Measurements from ENCODE around the gene TPP1. TPM values are rescaled to one million over a fixed set of nuclear protein-coding genes. Genes with fewer than 3 reads are reported as not detected.

The TPP1 gene
- polyA plus RNA-seq, 4 donors: 25.4 to 429 (median 34.7) TPM

GRCh38 chr11:6615882-6616585 lies 3.2 kb downstream of the TPP1 start:
- peaks cover 2 to 33% (median 3%) of the 10 kb centered on the region in 3 donors for H3K4me1 ChIP-seq (ENCODE audit: control insufficient read depth in 3 of 3, insufficient read depth in 2 of 3, low read depth in 1 of 3, low read length in 2 of 3)
- H3K36me3 ChIP-seq (ENCODE audit: control insufficient read depth in 3 of 3, insufficient read depth in 2 of 3, low read depth in 1 of 3, low read length in 3 of 3): peaks cover 0 to 41% (median 0%) of the 10 kb centered on the region in 3 donors
- H3K27me3 ChIP-seq (ENCODE audit: control insufficient read depth in 3 of 3, insufficient read depth in 3 of 3, low read length in 3 of 3): no peaks in the 10 kb centered on the region
- FAIRE-seq (no peak), DNase-seq (no peak)
- WGBS, 3 donors: 93 to 95% (median 95%) methylated on average over 9 of the region's 9 CpGs
- H3K9me3 ChIP-seq (ENCODE audit: control insufficient read depth in 2 of 2, insufficient read depth in 1 of 2, low read depth in 1 of 2, low read length in 1 of 2): no peaks in the 10 kb centered on the region
- no peak overlapping the region for H3K4me3 ChIP-seq (ENCODE audit: low read depth in 1 of 3, low read length in 3 of 3)
- H3K27ac ChIP-seq (ENCODE audit: low read depth in 1 of 3, low read length in 2 of 3): no peak overlapping the region

GRCh38 chr11:6615046-6615445 lies 4.2 kb downstream of the TPP1 start:
- no peaks in the 10 kb centered on the region for H3K27me3 ChIP-seq (ENCODE audit: control insufficient read depth in 3 of 3, insufficient read depth in 3 of 3, low read length in 3 of 3)
- H3K36me3 ChIP-seq (ENCODE audit: control insufficient read depth in 3 of 3, insufficient read depth in 2 of 3, low read depth in 1 of 3, low read length in 3 of 3): peaks cover 0 to 51% (median 3%) of the 10 kb centered on the region in 3 donors
- no peaks in the 10 kb centered on the region for H3K9me3 ChIP-seq (ENCODE audit: control insufficient read depth in 2 of 2, insufficient read depth in 1 of 2, low read depth in 1 of 2, low read length in 1 of 2)
- H3K4me1 ChIP-seq (ENCODE audit: control insufficient read depth in 3 of 3, insufficient read depth in 2 of 3, low read depth in 1 of 3, low read length in 2 of 3): peaks cover 2 to 38% (median 3%) of the 10 kb centered on the region in 3 donors
- H3K27ac ChIP-seq (ENCODE audit: low read depth in 1 of 3, low read length in 2 of 3): no peak overlapping the region
- H3K4me3 ChIP-seq (ENCODE audit: low read depth in 1 of 3, low read length in 3 of 3): no peak overlapping the region
- no peak for DNase-seq
- 95 to 98% (median 95%) methylated on average over 5 of the region's 5 CpGs for WGBS, 3 donors
- no peak for FAIRE-seq

- no peaks in the 10 kb centered on the region for H3K9me3 ChIP-seq (ENCODE audit: control insufficient read depth in 2 of 2, insufficient read depth in 1 of 2, low read depth in 1 of 2, low read length in 1 of 2)
- no peak overlapping the region for H3K27ac ChIP-seq (ENCODE audit: low read depth in 1 of 3, low read length in 2 of 3)
- peaks cover 5 to 57% (median 6%) of the 10 kb centered on the region in 3 donors for H3K36me3 ChIP-seq (ENCODE audit: control insufficient read depth in 3 of 3, insufficient read depth in 2 of 3, low read depth in 1 of 3, low read length in 3 of 3)
- H3K4me3 ChIP-seq (ENCODE audit: low read depth in 1 of 3, low read length in 3 of 3): no peak overlapping the region
- DNase-seq (no peak), FAIRE-seq (no peak)
- 82 to 87% (median 86%) methylated on average over 2 of the region's 2 CpGs for WGBS, 3 donors
- peaks cover 2 to 35% (median 3%) of the 10 kb centered on the region in 3 donors for H3K4me1 ChIP-seq (ENCODE audit: control insufficient read depth in 3 of 3, insufficient read depth in 2 of 3, low read depth in 1 of 3, low read length in 2 of 3)
- no peaks in the 10 kb centered on the region for H3K27me3 ChIP-seq (ENCODE audit: control insufficient read depth in 3 of 3, insufficient read depth in 3 of 3, low read length in 3 of 3)
These were observed 4.8 kb downstream of the TPP1 start for GRCh38 chr11:6614446-6614845.

- no peaks in the 10 kb centered on the region for H3K9me3 ChIP-seq (ENCODE audit: control insufficient read depth in 2 of 2, insufficient read depth in 1 of 2, low read depth in 1 of 2, low read length in 1 of 2)
- H3K4me3 ChIP-seq (ENCODE audit: low read depth in 1 of 3, low read length in 3 of 3): no peak overlapping the region
- H3K27me3 ChIP-seq (ENCODE audit: control insufficient read depth in 3 of 3, insufficient read depth in 3 of 3, low read length in 3 of 3): no peaks in the 10 kb centered on the region
- H3K36me3 ChIP-seq (ENCODE audit: control insufficient read depth in 3 of 3, insufficient read depth in 2 of 3, low read depth in 1 of 3, low read length in 3 of 3): peaks cover 8 to 66% (median 12%) of the 10 kb centered on the region in 3 donors
- no peak for FAIRE-seq
- no peak for DNase-seq
- peaks cover 2 to 32% (median 3%) of the 10 kb centered on the region in 3 donors for H3K4me1 ChIP-seq (ENCODE audit: control insufficient read depth in 3 of 3, insufficient read depth in 2 of 3, low read depth in 1 of 3, low read length in 2 of 3)
- WGBS, 3 donors: 95 to 96% (median 95%) methylated on average over 3 of the region's 3 CpGs
- peak overlapping the region in 2 of 3 donors; percentile 96 to 100 for H3K27ac ChIP-seq (ENCODE audit: low read depth in 1 of 3, low read length in 2 of 3)
These were observed 5.7 kb downstream of the TPP1 start for GRCh38 chr11:6613496-6613895.

- Histone ChIP-seq H3K36me3 (ENCODE audit: control insufficient read depth in 3 of 3, insufficient read depth in 2 of 3, low read depth in 1 of 3, low read length in 3 of 3) (peaks cover 9 to 72% (median 14%) of the 10 kb centered on the region in 3 donors), H3K27me3 (ENCODE audit: control insufficient read depth in 3 of 3, insufficient read depth in 3 of 3, low read length in 3 of 3) (no peaks in the 10 kb centered on the region), H3K4me3 (ENCODE audit: low read depth in 1 of 3, low read length in 3 of 3) (peak within 1 kb of the TSS; percentile 79 to 98 (median 79)), H3K9me3 (ENCODE audit: control insufficient read depth in 2 of 2, insufficient read depth in 1 of 2, low read depth in 1 of 2, low read length in 1 of 2) (no peaks in the 10 kb centered on the region), H3K4me1 (ENCODE audit: control insufficient read depth in 3 of 3, insufficient read depth in 2 of 3, low read depth in 1 of 3, low read length in 2 of 3) (peaks cover 0 to 28% (median 2%) of the 10 kb centered on the region in 3 donors), H3K27ac (ENCODE audit: low read depth in 1 of 3, low read length in 2 of 3) (peak within 1 kb of the TSS; percentile 92 to 100 (median 96))
- 0 to 1% (median 0%) methylated on average over 46 to 51 of the region's 51 CpGs for WGBS, 3 donors
- FAIRE-seq (no peak), DNase-seq (peak; percentile 97)
These were observed 6.8 kb downstream of the TPP1 start, which contains the start of gene TAF10 for GRCh38 chr11:6612213-6613041. TSS of gene TAF10 (minus strand) at chr11:6612216. CDS start at chr11:6612189, 27 bp downstream.

GRCh38 chr11:6611963-6612212 lies 7.3 kb downstream of the TPP1 start:
- Histone ChIP-seq H3K36me3 (ENCODE audit: control insufficient read depth in 3 of 3, insufficient read depth in 2 of 3, low read depth in 1 of 3, low read length in 3 of 3) (peaks cover 9 to 67% (median 14%) of the 10 kb centered on the region in 3 donors), H3K4me1 (ENCODE audit: control insufficient read depth in 3 of 3, insufficient read depth in 2 of 3, low read depth in 1 of 3, low read length in 2 of 3) (peaks cover 0 to 30% (median 2%) of the 10 kb centered on the region in 3 donors), H3K27ac (ENCODE audit: low read depth in 1 of 3, low read length in 2 of 3) (peak overlapping the region; percentile 92 to 100 (median 96)), H3K27me3 (ENCODE audit: control insufficient read depth in 3 of 3, insufficient read depth in 3 of 3, low read length in 3 of 3) (no peaks in the 10 kb centered on the region), H3K4me3 (ENCODE audit: low read depth in 1 of 3, low read length in 3 of 3) (peak overlapping the region; percentile 79 to 98 (median 79)), H3K9me3 (ENCODE audit: control insufficient read depth in 2 of 2, insufficient read depth in 1 of 2, low read depth in 1 of 2, low read length in 1 of 2) (no peaks in the 10 kb centered on the region)
- DNase-seq: no peak
- no peak for FAIRE-seq
- WGBS, 3 donors: 0 to 1% (median 1%) methylated on average over 22 to 36 of the region's 36 CpGs

- no peak for FAIRE-seq
- Histone ChIP-seq H3K27me3 (ENCODE audit: control insufficient read depth in 3 of 3, insufficient read depth in 3 of 3, low read length in 3 of 3) (no peaks in the 10 kb centered on the region), H3K36me3 (ENCODE audit: control insufficient read depth in 3 of 3, insufficient read depth in 2 of 3, low read depth in 1 of 3, low read length in 3 of 3) (peaks cover 9 to 61% (median 14%) of the 10 kb centered on the region in 3 donors), H3K4me3 (ENCODE audit: low read depth in 1 of 3, low read length in 3 of 3) (peak overlapping the region; percentile 79 to 98 (median 79)), H3K27ac (ENCODE audit: low read depth in 1 of 3, low read length in 2 of 3) (peak overlapping the region; percentile 83 to 96 (median 92)), H3K9me3 (ENCODE audit: control insufficient read depth in 2 of 2, insufficient read depth in 1 of 2, low read depth in 1 of 2, low read length in 1 of 2) (no peaks in the 10 kb centered on the region), H3K4me1 (ENCODE audit: control insufficient read depth in 3 of 3, insufficient read depth in 2 of 3, low read depth in 1 of 3, low read length in 2 of 3) (peaks cover 4 to 35% (median 7%) of the 10 kb centered on the region in 3 donors)
- peak in 1 of 2 donors; percentile 19 for DNase-seq
- 10 to 13% (median 11%) methylated on average over 36 to 39 of the region's 39 CpGs for WGBS, 3 donors
These were observed 7.9 kb downstream of the TPP1 start for GRCh38 chr11:6611092-6611962.

- Histone ChIP-seq H3K27me3 (ENCODE audit: control insufficient read depth in 3 of 3, insufficient read depth in 3 of 3, low read length in 3 of 3) (no peaks in the 10 kb centered on the region), H3K9me3 (ENCODE audit: control insufficient read depth in 2 of 2, insufficient read depth in 1 of 2, low read depth in 1 of 2, low read length in 1 of 2) (no peaks in the 10 kb centered on the region), H3K36me3 (ENCODE audit: control insufficient read depth in 3 of 3, insufficient read depth in 2 of 3, low read depth in 1 of 3, low read length in 3 of 3) (peaks cover 9 to 54% (median 14%) of the 10 kb centered on the region in 3 donors), H3K4me3 (ENCODE audit: low read depth in 1 of 3, low read length in 3 of 3) (peak overlapping the region in 1 of 3 donors; percentile 98), H3K4me1 (ENCODE audit: control insufficient read depth in 3 of 3, insufficient read depth in 2 of 3, low read depth in 1 of 3, low read length in 2 of 3) (peaks cover 6 to 42% (median 8%) of the 10 kb centered on the region in 3 donors), H3K27ac (ENCODE audit: low read depth in 1 of 3, low read length in 2 of 3) (peak overlapping the region in 1 of 3 donors; percentile 96)
- no peak for FAIRE-seq
- WGBS, 3 donors: 86 to 88% (median 87%) methylated on average over 6 of the region's 6 CpGs
- no peak for DNase-seq
These were observed 8.6 kb downstream of the TPP1 start for GRCh38 chr11:6610591-6610990.

Data from small intestine (tissue), 7 donors.